HCT116 (cell line): ENCODE results near the gene ENOX1. TPM values are rescaled to one million over a fixed set of nuclear protein-coding genes. Genes with fewer than 3 reads are reported as not detected.

Experiments
- ATAC-seq: fragments of 200-7000 bp; cut with Tn5 transposase; 2 replicates; pipeline ENCODE4 v1.9.1; 2020; ENCODE audit warnings: mild to moderate bottlenecking, moderate library complexity
- BruUV-seq: library from RNA; stranded (reverse); fragments of 400-500 nt; replicated peaks from 2 replicates; lab custom pipeline; 2021; lab: Mats Ljungman, UMichigan
- CTCF ChIA-PET: fragments of 300-600 bp; sonication (Branson Sonifier 250); formaldehyde crosslinking; loops from one replicate; lab custom pipeline; 2021; ENCODE audit warnings: antibody characterized with exemption; lab: Charles Lee
- POLR2A ChIA-PET: fragments of 300-600, 350-600 bp; sonication (Branson Sonifier 250); formaldehyde crosslinking; loops from one replicate; lab custom pipeline; 2021; ENCODE audit warnings: antibody characterized with exemption; lab: Charles Lee
- RAD21 ChIA-PET, 2 experiments: fragments of 300-600 bp; sonication (Branson Sonifier 250); formaldehyde crosslinking; loops; one replicate each; lab custom pipeline; 2023; ENCODE audit warnings: low total read pairs in 2 of 2; ENCODE audit not compliant: uncharacterized antibody in 2 of 2, unreplicated experiment in 2 of 2, low non-redundant PET in 1 of 2; lab: Charles Lee
- DNase-seq: peaks from one replicate; pipeline ENCODE4 v3.0.0-alpha.2; 2010; ENCODE audit warnings: low read depth, low spot score
- H2AFZ ChIP-seq: fragments of 200-600 bp; shearing (Covaris generic), sonication (generic); 2 replicates; pipeline ENCODE4 v1.6.1; 2017; ENCODE audit warnings: low read depth, mixed run types, mixed read lengths, antibody characterized with exemption, low read length; ENCODE audit not compliant: poor library complexity, severe bottlenecking
- H3K27ac ChIP-seq: 2 replicates; pipeline ENCODE4 v1.5.1; 2012; ENCODE audit warnings: low read depth, low read length
- H3K27me3 ChIP-seq: fragments of 200-600 bp; sonication (generic); 2 replicates; pipeline ENCODE4 v1.6.1; 2016; ENCODE audit warnings: mixed run types, low read length, mixed read lengths; ENCODE audit not compliant: insufficient read depth
- H3K36me3 ChIP-seq, 2 experiments: fragments of 200-500 bp in 1 of 2; fragments of 200-600 bp in 1 of 2; sonication (Bioruptor generic) in 1 of 2; sonication (generic) in 1 of 2; 2 replicates each; pipeline versions ENCODE4 v1.5.1 to v1.6.1; 2014 to 2016; ENCODE audit warnings: low read length in 2 of 2, inconsistent platforms in 1 of 2, mixed read lengths in 1 of 2, mixed run types in 1 of 2; ENCODE audit not compliant: insufficient read depth in 2 of 2, control insufficient read depth in 1 of 2
- H3K4me1 ChIP-seq, 2 experiments: fragments of 200-600 bp in 1 of 2; sonication (generic) in 1 of 2; 2 replicates each; pipeline versions ENCODE4 v1.5.1 to v1.6.1; 2012 to 2017; ENCODE audit warnings: low read length in 2 of 2, inconsistent platforms in 1 of 2, mild to moderate bottlenecking in 1 of 2, mixed read lengths in 1 of 2, mixed run types in 1 of 2, moderate library complexity in 1 of 2; ENCODE audit not compliant: insufficient read depth in 2 of 2, control insufficient read depth in 1 of 2
- H3K4me2 ChIP-seq: fragments of 200-600 bp; sonication (generic); 2 replicates; pipeline ENCODE4 v1.6.1; 2017; ENCODE audit warnings: mixed run types, low read length, mixed read lengths
- H3K4me3 ChIP-seq, 2 experiments: fragments of 200-600 bp in 1 of 2; sonication (generic) in 1 of 2; replicated peaks in 1 of 2; 2 replicates each; pipeline ENCODE4 v1.5.1; 2011 to 2016; ENCODE audit warnings: low read length in 2 of 2, control low read depth in 1 of 2, low read depth in 1 of 2, mild to moderate bottlenecking in 1 of 2, mixed read lengths in 1 of 2, mixed run types in 1 of 2
- H3K79me2 ChIP-seq: fragments of 200-600 bp; sonication (generic); 2 replicates; pipeline ENCODE4 v1.6.1; 2017; ENCODE audit warnings: mild to moderate bottlenecking, mixed run types, low read length, moderate library complexity, mixed read lengths; ENCODE audit not compliant: insufficient read depth
- H3K9ac ChIP-seq: fragments of 200-600 bp; sonication (generic); 2 replicates; pipeline ENCODE4 v1.6.1; 2016; ENCODE audit warnings: low read length, mixed read lengths
- H3K9me2 ChIP-seq: fragments of 200-600 bp; sonication (generic), shearing (Covaris generic); 2 replicates; pipeline ENCODE4 v1.6.1; 2017; ENCODE audit warnings: mixed run types, mild to moderate bottlenecking, moderate library complexity; ENCODE audit not compliant: insufficient read depth
- H3K9me3 ChIP-seq, 2 experiments: fragments of 200-500 bp in 1 of 2; fragments of 200-600 bp in 1 of 2; sonication (Bioruptor generic) in 1 of 2; sonication (generic) in 1 of 2; 2 replicates each; pipeline ENCODE4 v1.6.1; 2014 to 2017; ENCODE audit warnings: low read length in 2 of 2, mixed read lengths in 2 of 2, inconsistent platforms in 1 of 2, low read depth in 1 of 2, mild to moderate bottlenecking in 1 of 2, mixed run types in 1 of 2, moderate library complexity in 1 of 2; ENCODE audit not compliant: control insufficient read depth in 1 of 2, insufficient read depth in 1 of 2
- H4K20me1 ChIP-seq: fragments of 200-600 bp; sonication (generic), shearing (Covaris generic); 2 replicates; pipeline ENCODE4 v1.6.1; 2017; ENCODE audit warnings: mixed run types, mild to moderate bottlenecking, moderate library complexity; ENCODE audit not compliant: insufficient read depth
- ATF3 ChIP-seq: IDR thresholded peaks from 2 replicates; pipeline ENCODE4 v1.6.1; 2012
- CEBPB ChIP-seq: IDR thresholded peaks from 2 replicates; pipeline ENCODE4 v1.6.1; 2012; ENCODE audit warnings: low read depth
- CTCF ChIP-seq, 3 experiments: fragments of 200-600 bp in 1 of 3; sonication (generic) in 1 of 3; IDR thresholded peaks in 2 of 3; conservative IDR thresholded peaks in 1 of 3; 2 replicates each; pipeline ENCODE4 v1.5.1; 2012 to 2017; ENCODE audit warnings: low read depth in 2 of 3, low read length in 2 of 3, antibody characterized with exemption in 1 of 3, borderline replicate concordance in 1 of 3, control low read depth in 1 of 3, mild to moderate bottlenecking in 1 of 3, mixed read lengths in 1 of 3, mixed run types in 1 of 3, moderate library complexity in 1 of 3; ENCODE audit not compliant: insufficient read depth in 1 of 3
- EGR1 ChIP-seq: IDR thresholded peaks from 2 replicates; pipeline ENCODE4 v1.6.1; 2012; ENCODE audit warnings: low read depth
- ELF1 ChIP-seq: IDR thresholded peaks from 2 replicates; pipeline ENCODE4 v1.6.1; 2012; ENCODE audit warnings: low read depth, borderline replicate concordance
- EZH2phosphoT487 ChIP-seq: fragments of 200-600 bp; IDR thresholded peaks from 2 replicates; pipeline ENCODE4 v1.6.1; 2018; ENCODE audit warnings: antibody characterized with exemption, borderline replicate concordance
- FOSL1 ChIP-seq: IDR thresholded peaks from 2 replicates; pipeline ENCODE4 v1.6.1; 2012; ENCODE audit warnings: low read depth
- MAX ChIP-seq: IDR thresholded peaks from 2 replicates; pipeline ENCODE4 v1.6.1; 2012
- POLR2A ChIP-seq: IDR thresholded peaks from 2 replicates; pipeline ENCODE4 v1.7.0; 2011; ENCODE audit warnings: borderline replicate concordance; ENCODE audit not compliant: insufficient read depth, insufficient read length; ENCODE audit errors: extremely low read depth
- POLR2AphosphoS5 ChIP-seq: IDR thresholded peaks from 2 replicates; pipeline ENCODE4 v1.6.1; 2011; ENCODE audit warnings: mild to moderate bottlenecking, low read depth, low read length, moderate library complexity
- RAD21 ChIP-seq: IDR thresholded peaks from 2 replicates; pipeline ENCODE4 v1.6.1; 2012; ENCODE audit warnings: low read depth, mild to moderate bottlenecking
- SIN3A ChIP-seq: IDR thresholded peaks from 2 replicates; pipeline ENCODE4 v1.6.1; 2012; ENCODE audit warnings: low read depth
- SP1 ChIP-seq: IDR thresholded peaks from 2 replicates; pipeline ENCODE4 v1.6.1; 2012; ENCODE audit warnings: low read depth
- SRF ChIP-seq: IDR thresholded peaks from 2 replicates; pipeline ENCODE4 v1.6.1; 2012; ENCODE audit warnings: low read depth
- TCF7L2 ChIP-seq: IDR thresholded peaks from 2 replicates; pipeline ENCODE4 v1.7.0; 2011; ENCODE audit warnings: borderline replicate concordance, inconsistent platforms; ENCODE audit not compliant: insufficient read depth, insufficient read length; ENCODE audit errors: extremely low read depth
- YY1 ChIP-seq: IDR thresholded peaks from 2 replicates; pipeline ENCODE4 v1.6.1; 2011; ENCODE audit warnings: low read length, low read depth, moderate library complexity, mild to moderate bottlenecking; ENCODE audit not compliant: insufficient replicate concordance; ENCODE audit errors: extremely low read depth
- ZBTB33 ChIP-seq: IDR thresholded peaks from 2 replicates; pipeline ENCODE4 v1.6.1; 2011; ENCODE audit warnings: mild to moderate bottlenecking, low read length, moderate library complexity; ENCODE audit not compliant: insufficient replicate concordance; ENCODE audit errors: extremely low read depth
- ZNF274 ChIP-seq: fragments of 200-500 bp; sonication (Bioruptor generic); IDR thresholded peaks from 2 replicates; pipeline ENCODE4 v1.6.1; 2014; ENCODE audit warnings: mild to moderate bottlenecking, low read depth, low read length, inconsistent platforms
- intact Hi-C: fragments of 100-400 bp; cut with micrococcal nuclease; formaldehyde crosslinking; loops from 2 replicates; pipeline ENCODE4 v1.10.0; 2022
- total RNA-seq: library from RNA; stranded (reverse); gene quantifications from one replicate; pipeline ENCODE4 v1.2.1, GENCODE V29; 2021; ENCODE audit not compliant: unreplicated experiment

ENOX1 gene
- total RNA-seq, 1 experiment from 2014 or later = 4.5 TPM

- Histone ChIP-seq H3K79me2 (no peaks in the 10 kb centered on the region), H4K20me1 (no peaks in the 10 kb centered on the region), H3K4me1 (no peaks in the 10 kb centered on the region), H3K36me3 (no peaks in the 10 kb centered on the region), H3K27ac (no peak overlapping the region), H3K4me2 (no peak overlapping the region), H3K27me3 (no peaks in the 10 kb centered on the region; the same call in 1 of the 2 replicates), H3K9ac (no peak overlapping the region), H3K9me3 (no peaks in the 10 kb centered on the region), H3K4me3 (no peak overlapping the region), H3K9me2 (no peaks in the 10 kb centered on the region), H2AFZ (no peak overlapping the region)
- DNase-seq (no peak), ATAC-seq (no peak)
- ChIA-PET CTCF (no interaction called here), POLR2A (no interaction called here), RAD21 (no interaction called here)
- intact Hi-C loops = no loop called here
- TF ChIP-seq CEBPB (no peak), FOSL1 (no peak), POLR2AphosphoS5 (no peak), POLR2A (no peak)
- BruUV-seq = no TSS peak
Observed at GRCh38 chr13:43652760-43653159, 134.0 kb downstream of the ENOX1 start.

GRCh38 chr13:43650882-43651281, 135.9 kb downstream of the ENOX1 start:
- H3K9me3 ChIP-seq = no peaks in the 10 kb centered on the region
- no peaks in the 10 kb centered on the region for H3K36me3 ChIP-seq
- no peaks in the 10 kb centered on the region for H3K79me2 ChIP-seq
- BruUV-seq = no TSS peak
- H3K27ac ChIP-seq = no peak overlapping the region
- POLR2A ChIA-PET = no interaction called here
- ATAC-seq (no peak), DNase-seq (no peak)
- H3K9me2 ChIP-seq = no peaks in the 10 kb centered on the region
- RAD21 ChIA-PET = no interaction called here
- no peaks in the 10 kb centered on the region for H3K4me1 ChIP-seq
- no peaks in the 10 kb centered on the region for H4K20me1 ChIP-seq
- H2AFZ ChIP-seq = no peak overlapping the region
- H3K4me3 ChIP-seq = no peak overlapping the region
- CTCF ChIA-PET = no interaction called here
- no peaks in the 10 kb centered on the region; the same call in 1 of the 2 replicates for H3K27me3 ChIP-seq
- H3K4me2 ChIP-seq = no peak overlapping the region
- no peak overlapping the region for H3K9ac ChIP-seq
- intact Hi-C loops = no loop called here
- TF ChIP-seq ZBTB33 (no peak), SRF (no peak), ELF1 (no peak), ZNF274 (no peak), ATF3 (no peak), POLR2AphosphoS5 (no peak), TCF7L2 (no peak), POLR2A (no peak), MAX (no peak), RAD21 (no peak), EGR1 (no peak), YY1 (no peak), CTCF (IDR thresholded peaks at IDR 0.05 in 2 of 3, conservative IDR thresholded peaks at IDR 0.05 in 1 of 3; ENCODE audit: borderline replicate concordance in 1 of 3, insufficient read depth in 1 of 3, low read depth in 2 of 3, low read length in 2 of 3) (no peak), EZH2phosphoT487 (no peak), SIN3A (no peak), SP1 (no peak)
